ELF-1 (cell line): ENCODE results near the gene BGLAP.

ENCODE experiments used
- DNase-seq: peaks from one replicate; pipeline ENCODE4 v3.0.0-alpha.2; 2016; ENCODE audit warnings: low read depth, low spot score

The BGLAP gene

GRCh38 chr1:156291226-156292061 lies 49.5 kb downstream of the BGLAP start:
- peak; percentile 97 for DNase-seq
